ENCODE data around the gene ROCK1.
"Not testable (repeated sequence)": the region's sequence is repeated elsewhere in the genome, so short reads cannot be mapped to it uniquely, and the experiment has no call there.

The ROCK1 gene

DNA sequence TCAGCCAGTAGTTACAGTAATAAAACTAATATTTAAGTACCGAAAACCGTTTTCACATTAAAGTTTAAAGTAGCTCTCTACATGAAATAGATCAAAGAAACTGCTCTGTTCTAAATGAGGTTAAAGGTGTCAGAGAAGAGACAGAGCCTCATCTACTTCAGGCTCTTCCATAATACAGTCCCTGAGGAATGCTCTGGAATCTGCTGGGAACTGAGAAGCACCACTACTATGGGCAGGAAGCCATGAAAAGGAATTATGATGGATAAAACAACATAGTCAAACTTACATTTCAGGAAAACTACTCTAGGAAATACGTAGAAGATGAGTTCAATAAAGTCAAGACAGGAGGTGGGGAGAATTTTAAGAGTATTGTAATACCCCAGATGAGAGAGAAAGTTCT lies 60.0 kb downstream of the ROCK1 start:
- DNase-seq: no peak

- DNase-seq: no peak
Measured at GRCh38 chr18:21049306-21049705, 62.3 kb downstream of the ROCK1 start.

GRCh38 chr18:21047126-21047525 lies 64.5 kb downstream of the ROCK1 start:
- no peak for DNase-seq

DNA sequence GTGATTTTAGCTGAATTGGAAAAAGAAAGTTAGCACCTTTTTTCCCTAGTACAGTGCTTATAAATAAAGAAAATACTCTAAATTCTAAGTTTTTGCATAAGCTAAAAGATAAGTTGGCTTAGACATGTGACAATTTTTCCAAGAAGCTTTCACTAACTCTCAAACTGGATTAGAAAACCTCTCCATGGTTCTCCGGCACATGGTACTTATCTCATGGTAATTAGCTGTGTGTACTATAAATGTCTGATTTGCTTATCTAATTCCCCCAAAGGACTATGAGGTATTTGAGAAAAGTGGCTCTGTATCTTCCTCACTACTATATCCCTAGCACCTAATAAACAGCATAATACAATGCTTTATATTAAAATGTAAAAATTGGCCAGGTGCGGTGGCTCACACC lies 71.1 kb downstream of the ROCK1 start:
- no peak for DNase-seq

GRCh38 chr18:21038201-21038600 lies 73.4 kb downstream of the ROCK1 start:
- DNase-seq: no peak

GRCh38 chr18:21031845-21032244 lies 79.8 kb downstream of the ROCK1 start:
- no peak for DNase-seq

- not testable (repeated sequence) for DNase-seq
Measured at GRCh38 chr18:21018257-21018656, 93.4 kb downstream of the ROCK1 start.

DNA sequence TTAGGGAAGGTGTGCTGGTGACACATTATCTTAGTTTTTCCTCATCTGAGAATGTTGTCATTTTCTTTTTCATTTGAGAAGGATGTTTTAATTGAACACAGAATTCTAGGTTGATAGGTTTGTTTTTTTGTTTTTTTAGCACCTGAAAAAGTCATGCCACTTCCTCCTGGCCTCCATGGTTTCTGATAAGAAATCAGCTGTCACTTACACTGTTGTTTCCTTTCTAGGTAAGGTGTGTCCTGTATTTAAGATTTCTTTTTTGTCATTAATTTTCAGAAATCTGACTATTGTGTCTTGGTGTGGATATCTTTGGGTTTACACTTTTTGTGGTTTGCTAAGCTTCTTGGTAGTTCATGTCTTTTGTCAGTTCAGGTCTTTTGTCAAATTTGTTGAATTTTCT lies 99.3 kb downstream of the ROCK1 start:
- DNase-seq: no peak

- DNase-seq: no peak
Measured at GRCh38 chr18:21004726-21005125, 106.9 kb downstream of the ROCK1 start.

DNA sequence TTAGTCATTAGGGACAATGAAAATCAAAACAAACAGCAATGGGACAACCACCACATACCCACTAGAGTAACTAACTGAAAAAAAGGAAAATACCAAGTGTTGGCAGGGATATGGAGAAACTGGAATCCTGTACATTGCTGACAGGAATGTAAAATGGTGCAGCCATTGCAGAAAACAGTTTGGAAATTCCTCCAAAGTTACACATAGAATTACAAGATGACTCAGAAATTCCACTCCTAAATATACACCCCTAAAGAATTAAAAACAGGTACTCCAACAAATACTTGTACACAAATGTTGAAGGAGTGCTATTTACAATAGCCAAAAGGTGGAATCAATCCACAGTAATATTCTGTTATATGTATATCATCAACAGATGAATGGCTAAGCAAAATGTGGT lies 110.9 kb downstream of the ROCK1 start:
- DNase-seq: no peak

DNA sequence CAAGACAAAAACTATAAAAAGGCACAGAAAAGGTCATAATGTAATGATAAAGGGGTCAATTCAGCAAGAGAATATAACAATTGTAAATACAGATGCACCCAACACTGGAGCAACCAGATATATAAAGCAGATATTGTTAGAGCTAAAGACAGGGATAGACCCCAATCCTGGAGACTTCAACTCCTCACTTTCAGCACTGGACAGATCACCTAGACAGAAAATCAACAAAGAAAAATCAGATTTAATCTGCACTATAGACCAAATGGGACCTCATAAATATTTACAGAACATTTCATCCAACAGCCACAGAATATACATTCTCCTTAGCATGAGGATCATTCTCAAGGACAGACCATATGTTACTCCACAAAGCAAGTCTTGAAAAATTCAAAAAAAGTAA lies 114.2 kb downstream of the ROCK1 start:
- no peak for DNase-seq

DNA sequence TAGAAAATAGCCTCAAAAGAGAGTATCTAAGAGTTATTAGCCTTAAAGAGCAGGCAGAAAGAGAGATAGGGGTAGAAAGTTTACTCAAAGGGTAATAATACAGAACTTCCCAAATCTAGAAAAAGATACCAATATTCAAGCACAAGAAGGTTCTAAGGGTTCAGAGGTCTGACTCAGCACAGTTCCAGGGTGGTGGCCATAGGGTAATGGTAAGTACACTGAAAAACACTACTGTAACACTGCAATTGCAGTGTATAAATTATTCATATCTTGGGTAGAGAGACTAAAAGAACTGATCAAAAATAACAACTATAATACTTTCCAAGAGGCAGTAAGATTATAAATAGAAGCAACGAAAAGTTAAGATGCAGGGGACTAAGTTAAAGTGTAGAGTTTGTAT lies 115.2 kb downstream of the ROCK1 start:
- DNase-seq: no peak

DNA sequence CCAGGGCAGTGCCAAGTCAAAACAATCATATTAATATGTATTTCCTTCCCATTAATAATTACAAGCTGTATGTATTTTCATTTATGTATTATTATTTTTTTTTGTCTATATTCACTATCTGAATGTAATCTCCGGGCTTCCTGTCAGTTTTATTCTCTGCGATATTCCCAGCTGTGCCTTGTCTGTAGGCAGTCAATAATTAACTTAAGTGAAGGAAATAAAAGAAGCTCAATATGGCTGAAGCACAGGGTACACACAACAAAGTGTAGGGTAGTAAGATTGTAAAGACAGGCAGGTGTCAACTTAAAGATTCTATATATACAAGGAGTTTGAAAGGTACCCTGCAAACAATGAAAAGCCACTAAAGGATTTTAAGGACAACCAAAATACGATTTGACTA lies 122.9 kb downstream of the ROCK1 start:
- DNase-seq: no peak

- no peak for DNase-seq
Measured at GRCh38 chr18:20975077-20975476, 136.5 kb downstream of the ROCK1 start.

GRCh38 chr18:20971886-20972267 lies 139.7 kb downstream of the ROCK1 start:
- DNase-seq: no peak

- no peak for DNase-seq
Measured at GRCh38 chr18:20966795-20967194, 144.8 kb downstream of the ROCK1 start.

DNA sequence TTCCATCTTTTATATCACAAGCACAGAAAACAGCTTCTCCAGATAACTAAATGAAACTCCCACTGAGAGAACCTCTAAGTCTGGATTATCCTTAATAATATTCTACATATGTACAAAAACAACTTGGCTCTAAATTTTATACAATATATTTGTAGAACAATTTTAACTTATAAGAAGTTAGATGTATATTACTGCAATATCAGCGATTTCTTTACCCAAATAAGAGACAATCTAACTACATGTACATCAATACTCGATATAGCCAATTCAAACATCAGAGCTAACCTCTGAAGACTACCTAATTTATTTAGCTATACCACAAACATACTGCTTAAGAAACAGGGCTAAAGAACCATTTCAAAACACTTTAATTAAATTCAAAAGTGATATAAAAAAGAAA lies 148.6 kb downstream of the ROCK1 start:
- no peak for DNase-seq

DNA sequence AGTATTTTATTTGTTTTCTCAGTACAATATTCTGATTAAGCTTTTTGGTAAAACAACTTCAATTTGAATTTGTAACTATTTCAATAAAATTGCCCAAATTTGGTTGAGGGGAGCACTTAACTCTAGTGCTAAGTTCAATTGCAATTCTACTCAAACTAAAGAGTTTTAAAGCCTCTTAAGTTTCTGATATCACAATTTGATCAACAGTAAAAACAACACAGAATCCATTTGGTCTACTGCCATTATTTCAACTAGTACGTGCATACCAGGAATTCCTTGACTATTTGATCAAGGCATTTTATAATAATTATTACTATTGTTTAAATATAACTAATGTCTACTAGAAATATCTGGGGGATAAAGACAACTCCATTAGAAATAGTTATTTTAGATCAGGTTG lies 150.9 kb downstream of the ROCK1 start:
- DNase-seq: no peak

DNA sequence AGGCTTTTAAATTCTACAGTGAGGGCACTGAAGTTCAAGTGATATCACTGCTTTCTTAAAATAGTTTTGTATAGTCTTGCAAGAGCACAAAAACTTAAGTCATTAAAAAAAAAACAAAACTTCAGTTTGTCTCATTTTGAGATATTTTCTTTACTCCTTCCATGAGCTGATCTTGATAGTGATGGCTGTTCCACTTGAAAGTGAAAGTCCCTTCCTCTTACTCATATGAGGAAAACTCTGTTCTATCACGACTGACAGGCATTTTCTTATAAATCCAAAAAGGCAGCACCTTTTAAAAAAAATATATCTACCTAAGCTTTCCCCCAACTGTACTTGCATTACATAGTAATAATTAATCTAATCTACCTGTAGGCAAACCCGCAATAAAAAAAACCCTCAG lies 160.8 kb downstream of the ROCK1 start:
- not testable (repeated sequence) for DNase-seq

All from retina (tissue), 1 donor.